OCI-LY7 (cell line): ENCODE measurements around the gene DPEP1. TPM values are rescaled to one million over a fixed set of nuclear protein-coding genes. Genes with fewer than 3 reads are reported as not detected.
A peak's percentile ranks its signal among the peaks of the same experiment; 100 is the strongest.

Experiments
- BruUV-seq: library from RNA; stranded (reverse); fragments of 400-500 nt; replicated peaks from 2 replicates; lab custom pipeline; 2021; lab: Mats Ljungman, UMichigan
- CTCF ChIA-PET: fragments of 300-600 bp; sonication (Branson Sonifier 250); formaldehyde crosslinking; loops from one replicate; lab custom pipeline; 2022; ENCODE audit warnings: antibody characterized with exemption; ENCODE audit not compliant: unreplicated experiment; lab: Charles Lee
- POLR2A ChIA-PET: fragments of 300-600 bp; sonication (Branson Sonifier 250); formaldehyde crosslinking; loops from one replicate; lab custom pipeline; 2022; ENCODE audit warnings: antibody characterized with exemption; lab: Charles Lee
- DNase-seq: peaks from one replicate; pipeline ENCODE4 v3.0.0-alpha.2; 2015; ENCODE audit warnings: low spot score
- H2AFZ ChIP-seq: fragments of 200-600 bp; sonication (generic), shearing (Covaris generic); 2 replicates; pipeline ENCODE4 v1.6.1; 2014; ENCODE audit warnings: mild to moderate bottlenecking, antibody characterized with exemption, low read length, moderate library complexity
- H3K27ac ChIP-seq: fragments of 200-600 bp; sonication (generic); 2 replicates; pipeline ENCODE4 v1.5.1; 2014; ENCODE audit warnings: mixed run types, low read depth, mild to moderate bottlenecking, moderate library complexity, low read length, inconsistent platforms; ENCODE audit not compliant: poor library complexity, severe bottlenecking
- H3K36me3 ChIP-seq: fragments of 200-600 bp; sonication (generic); 2 replicates; pipeline ENCODE4 v1.6.1; 2014; ENCODE audit warnings: mild to moderate bottlenecking, antibody characterized with exemption, low read length, moderate library complexity, mixed read lengths; ENCODE audit not compliant: insufficient read depth
- H3K4me1 ChIP-seq: fragments of 200-600 bp; sonication (generic); 2 replicates; pipeline ENCODE4 v1.5.1; 2014; ENCODE audit warnings: mild to moderate bottlenecking, low read length; ENCODE audit not compliant: insufficient read depth, poor library complexity, severe bottlenecking
- H3K4me2 ChIP-seq: fragments of 200-600 bp; sonication (generic); 2 replicates; pipeline ENCODE4 v1.6.1; 2014; ENCODE audit warnings: mild to moderate bottlenecking, low read length
- H3K4me3 ChIP-seq: fragments of 200-600 bp; sonication (generic); 2 replicates; pipeline ENCODE4 v1.5.1; 2014; ENCODE audit warnings: mild to moderate bottlenecking, low read depth, low read length; ENCODE audit not compliant: poor library complexity, severe bottlenecking
- H3K79me2 ChIP-seq: fragments of 200-600 bp; sonication (generic); 2 replicates; pipeline ENCODE4 v1.6.1; 2016; ENCODE audit warnings: low read depth, mild to moderate bottlenecking, low read length, moderate library complexity, mixed read lengths; ENCODE audit not compliant: insufficient read depth
- H3K9me2 ChIP-seq: fragments of 200-600 bp; sonication (generic); 2 replicates; pipeline ENCODE4 v1.6.1; 2016; ENCODE audit warnings: mild to moderate bottlenecking, low read length, mixed read lengths; ENCODE audit not compliant: insufficient read depth
- H3K9me3 ChIP-seq: fragments of 200-600 bp; sonication (generic); 2 replicates; pipeline ENCODE4 v1.6.1; 2014; ENCODE audit warnings: mild to moderate bottlenecking, mixed run types, low read length, mixed read lengths
- H4K20me1 ChIP-seq: fragments of 200-600 bp; sonication (generic); 2 replicates; pipeline ENCODE4 v1.6.1; 2014; ENCODE audit warnings: mild to moderate bottlenecking, antibody characterized with exemption, low read length, moderate library complexity, mixed read lengths; ENCODE audit not compliant: insufficient read depth
- CTCF ChIP-seq: fragments of 200-600 bp; sonication (generic); conservative IDR thresholded peaks from 2 replicates; pipeline ENCODE4 v1.5.1; 2014; ENCODE audit warnings: mild to moderate bottlenecking, antibody characterized with exemption, low read length, moderate library complexity, mixed read lengths
- EZH2phosphoT487 ChIP-seq: fragments of 200-600 bp; sonication (generic); IDR thresholded peaks from 2 replicates; pipeline ENCODE4 v1.6.1; 2018; ENCODE audit warnings: low read depth, borderline replicate concordance, mild to moderate bottlenecking, mixed run types, antibody characterized with exemption, low read length, moderate library complexity, mixed read lengths
- intact Hi-C: fragments of 100-400 bp; cut with micrococcal nuclease; formaldehyde crosslinking; loops from one replicate; pipeline ENCODE4 v1.10.0; 2022; ENCODE audit not compliant: unreplicated experiment
- total RNA-seq, 2 experiments: library from RNA; depleted of rRNA in 1 of 2; stranded (reverse); fragments of >200 nt in 1 of 2; shearing (Covaris generic) in 1 of 2; gene quantifications; 2 replicates each; pipeline ENCODE4 v1.2.3, GENCODE V29; 2014 to 2022

Gene DPEP1
- total RNA-seq, 2 experiments from 2014 or later: not detected

GRCh38 chr16:89600956-89601355 lies 12.5 kb upstream of the DPEP1 start:
- no peak overlapping the region for H3K27ac ChIP-seq
- ChIA-PET POLR2A (interaction anchor here (0.8 kb wide), 1 partner anchor 487 kb away, joined by 4 read pairs; no protein-coding TSS in a partner anchor), CTCF (no interaction called here)
- no TSS peak for BruUV-seq
- intact Hi-C loops: no loop called here
- no peaks in the 10 kb centered on the region for H4K20me1 ChIP-seq
- no peaks in the 10 kb centered on the region for H3K79me2 ChIP-seq
- H3K9me2 ChIP-seq: no peaks in the 10 kb centered on the region
- DNase-seq: no peak
- H3K9me3 ChIP-seq: no peaks in the 10 kb centered on the region
- no peak overlapping the region for H3K4me2 ChIP-seq
- H3K4me3 ChIP-seq: no peak overlapping the region
- no peak overlapping the region for H2AFZ ChIP-seq
- TF ChIP-seq EZH2phosphoT487 (no peak), CTCF (no peak)
- H3K36me3 ChIP-seq: no peaks in the 10 kb centered on the region
- no peaks in the 10 kb centered on the region for H3K4me1 ChIP-seq

- ChIA-PET POLR2A (no interaction called here), CTCF (no interaction called here)
- H3K4me3 ChIP-seq: no peak overlapping the region
- no peaks in the 10 kb centered on the region for H3K36me3 ChIP-seq
- no peaks in the 10 kb centered on the region for H3K9me2 ChIP-seq
- no peak overlapping the region for H3K27ac ChIP-seq
- intact Hi-C loops: no loop called here
- no TSS peak for BruUV-seq
- no peaks in the 10 kb centered on the region for H4K20me1 ChIP-seq
- TF ChIP-seq EZH2phosphoT487 (no peak), CTCF (no peak)
- DNase-seq: no peak
- no peak overlapping the region for H3K4me2 ChIP-seq
- no peak overlapping the region for H2AFZ ChIP-seq
- no peaks in the 10 kb centered on the region for H3K79me2 ChIP-seq
- no peaks in the 10 kb centered on the region for H3K9me3 ChIP-seq
- no peaks in the 10 kb centered on the region for H3K4me1 ChIP-seq
Measured at GRCh38 chr16:89601906-89602272, 11.6 kb upstream of the DPEP1 start.

GRCh38 chr16:89602273-89602951 lies 11.0 kb upstream of the DPEP1 start:
- intact Hi-C loops: no loop called here
- Histone ChIP-seq H3K36me3 (no peaks in the 10 kb centered on the region), H3K9me3 (no peaks in the 10 kb centered on the region), H3K9me2 (no peaks in the 10 kb centered on the region), H3K27ac (no peak overlapping the region), H4K20me1 (no peaks in the 10 kb centered on the region), H3K79me2 (no peaks in the 10 kb centered on the region), H3K4me3 (no peak overlapping the region), H3K4me1 (no peaks in the 10 kb centered on the region), H3K4me2 (no peak overlapping the region), H2AFZ (no peak overlapping the region)
- TF ChIP-seq CTCF (no peak), EZH2phosphoT487 (no peak)
- DNase-seq: peak; percentile 12
- no TSS peak for BruUV-seq
- ChIA-PET POLR2A (no interaction called here), CTCF (interaction anchor here (0.6 kb wide), 1 partner anchor 97 kb away, joined by 3 read pairs; no protein-coding TSS in a partner anchor)
